T-cell (primary cell): Measurements from ENCODE around the gene GOLGA6A. TPM values are rescaled to one million over a fixed set of nuclear protein-coding genes. Genes with fewer than 3 reads are reported as not detected.
"Not testable (repeated sequence)": the region's sequence is repeated elsewhere in the genome, so short reads cannot be mapped to it uniquely, and the experiment has no call there.

Source experiments
- ATAC-seq, 4 experiments: fragments of 200-7000 bp in 3 of 4; fragments of 150-1000 bp in 1 of 4; cut with Tn5 transposase; replicated peaks in 1 of 4; 1 replicate in 3 of 4; 2 replicates in 1 of 4; pipeline ENCODE4 v1.10.0; 2021; ENCODE audit warnings: moderate library complexity in 3 of 4, mild to moderate bottlenecking in 2 of 4, moderate number of reproducible peaks in 1 of 4
- CTCF ChIA-PET, 2 donors: fragments of 300-600 bp; sonication (Branson Sonifier 250); formaldehyde crosslinking; loops; one replicate each; lab custom pipeline; 2022; ENCODE audit warnings: antibody characterized with exemption in 2 of 2; lab: Charles Lee
- POLR2A ChIA-PET, 2 donors: fragments of 300-600 bp; sonication (Branson Sonifier 250); formaldehyde crosslinking; loops; one replicate each; lab custom pipeline; 2022; ENCODE audit warnings: antibody characterized with exemption in 2 of 2; lab: Charles Lee
- DNase-seq, 35 experiments: peaks; one replicate each; pipeline versions ENCODE4 v3.0.0 to v3.0.0-alpha.2; 2013 to 2023
- H3K27ac ChIP-seq: one replicate; pipeline ENCODE4 v1.5.1; 2013; ENCODE audit warnings: low read length
- H3K27me3 ChIP-seq, 2 experiments: replicated peaks in 1 of 2; 1 replicate in 1 of 2; 2 replicates in 1 of 2; pipeline versions ENCODE4 v1.6.1 to v1.7.0; 2013; ENCODE audit warnings: low read length in 1 of 2, mixed read lengths in 1 of 2; ENCODE audit not compliant: control insufficient read depth in 2 of 2, insufficient read depth in 2 of 2; ENCODE audit errors: extremely low read depth in 1 of 2
- H3K36me3 ChIP-seq, 2 donors: 1 replicate in 1 of 2; 2 replicates in 1 of 2; pipeline versions ENCODE4 v1.6.1 to v1.7.0; 2013; ENCODE audit warnings: low read length in 1 of 2; ENCODE audit not compliant: control insufficient read depth in 2 of 2, insufficient read depth in 1 of 2; ENCODE audit errors: extremely low read depth in 1 of 2
- H3K4me1 ChIP-seq, 2 experiments: 1 replicate in 1 of 2; 2 replicates in 1 of 2; pipeline versions ENCODE4 v1.6.1 to v1.7.0; 2013; ENCODE audit warnings: low read length in 2 of 2, mixed read lengths in 1 of 2; ENCODE audit not compliant: insufficient read depth in 2 of 2, control insufficient read depth in 1 of 2; ENCODE audit errors: extremely low read depth in 1 of 2
- H3K4me3 ChIP-seq, 2 donors: 1 replicate in 1 of 2; 2 replicates in 1 of 2; pipeline versions ENCODE4 v1.5.1 to v1.7.0; 2013; ENCODE audit warnings: mild to moderate bottlenecking in 2 of 2, low read length in 1 of 2, moderate library complexity in 1 of 2; ENCODE audit not compliant: control insufficient read depth in 1 of 2; ENCODE audit errors: extremely low read depth in 1 of 2
- H3K9me3 ChIP-seq: 2 replicates; pipeline ENCODE4 v1.7.0; 2013
- H3K27ac Mint-ChIP-seq, 2 donors: one replicate each; pipeline ENCODE4 v1.8.0; 2020 to 2021; ENCODE audit warnings: mild to moderate bottlenecking in 2 of 2, mixed read lengths in 2 of 2
- H3K27me3 Mint-ChIP-seq, 2 donors: one replicate each; pipeline ENCODE4 v1.8.0; 2021 to 2022; ENCODE audit warnings: mixed read lengths in 2 of 2
- H3K36me3 Mint-ChIP-seq: one replicate; pipeline ENCODE4 v1.8.0; 2021; ENCODE audit warnings: mixed read lengths
- H3K4me1 Mint-ChIP-seq, 3 donors: one replicate each; pipeline ENCODE4 v1.8.0; 2020 to 2022; ENCODE audit warnings: mixed read lengths in 3 of 3, mild to moderate bottlenecking in 1 of 3
- H3K4me3 Mint-ChIP-seq, 3 donors: one replicate each; pipeline ENCODE4 v1.8.0; 2020 to 2022; ENCODE audit warnings: mild to moderate bottlenecking in 3 of 3, mixed read lengths in 3 of 3, moderate library complexity in 3 of 3
- H3K9me3 Mint-ChIP-seq, 3 donors: one replicate each; pipeline ENCODE4 v1.8.0; 2020 to 2022; ENCODE audit warnings: mixed read lengths in 3 of 3
- WGBS: methylation state at CpG from one replicate; pipeline ENCODE4 v1.1.5; 2013; ENCODE audit warnings: missing lambda C conversion rate; ENCODE audit not compliant: insufficient coverage; 5-methylcytosine and 5-hydroxymethylcytosine counted together
- total RNA-seq, 35 experiments: library from RNA in 6 of 35; stranded (reverse) in 6 of 35; fragments of 120-200 nt in 1 of 35; gene quantifications; one replicate each; pipeline versions ENCODE4 v1.2.1 to v1.2.4 and lab custom pipeline; 2013 to 2026

The GOLGA6A gene
- total RNA-seq, 5 donors from 2014 or later (not counting 1 experiment from before 2014, with no cell fraction given), result 0.13 to 0.50 (median 0.37) TPM; not detected in 2

- Mint-ChIP-seq H3K27ac (no peak overlapping the region), H3K27me3 (peaks cover 0 to 6% of the 10 kb centered on the region in 2 donors), H3K9me3 (no peaks in the 10 kb centered on the region), H3K36me3 (no peaks in the 10 kb centered on the region), H3K4me1 (no peaks in the 10 kb centered on the region), H3K4me3 (no peak overlapping the region)
- H3K4me1 ChIP-seq, result no peaks in the 10 kb centered on the region
- DNase-seq (no peak), ATAC-seq (no peak)
- H3K4me3 ChIP-seq, result no peak overlapping the region
- ChIA-PET CTCF (no interaction called here), POLR2A (no interaction called here)
- H3K27me3 ChIP-seq, result peaks cover 0 to 23% of the 10 kb centered on the region in 2 experiments
- no peaks in the 10 kb centered on the region for H3K9me3 ChIP-seq
- WGBS, result 93% methylated on average over 3 of the region's 7 CpGs
- no peaks in the 10 kb centered on the region for H3K36me3 ChIP-seq
- H3K27ac ChIP-seq, result no peak overlapping the region
Measured at GRCh38 chr15:74109713-74110112, 27.4 kb upstream of the GOLGA6A start.

DNA sequence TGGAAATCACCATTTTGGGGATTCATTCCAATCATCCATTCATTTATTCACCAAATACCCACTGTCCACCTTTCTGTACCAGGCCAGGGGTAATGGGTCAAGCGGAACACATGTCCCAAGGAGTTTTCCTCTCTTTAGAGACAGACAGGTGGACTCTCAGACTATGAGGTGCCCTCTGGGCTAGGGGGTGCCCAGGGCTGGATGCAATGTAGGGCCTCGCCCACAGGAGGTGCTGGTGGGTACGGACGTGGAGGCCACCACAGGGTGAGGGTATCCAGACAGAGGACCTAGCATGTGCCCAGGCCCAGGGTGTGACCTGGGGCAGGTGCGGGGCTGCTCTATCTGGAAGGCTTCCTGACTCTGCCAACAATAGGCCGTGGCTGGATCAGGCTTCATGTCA lies 26.3 kb upstream of the GOLGA6A start:
- H3K27me3 Mint-ChIP-seq, H3K27ac ChIP-seq, ATAC-seq, POLR2A ChIA-PET, H3K36me3 Mint-ChIP-seq, H3K27ac Mint-ChIP-seq, CTCF ChIA-PET, DNase-seq, H3K4me3 Mint-ChIP-seq, H3K4me1 ChIP-seq, H3K9me3 Mint-ChIP-seq, H3K4me1 Mint-ChIP-seq, H3K4me3 ChIP-seq, H3K9me3 ChIP-seq, H3K36me3 ChIP-seq: not testable (repeated sequence)
- peaks cover 0 to 21% of the 10 kb centered on the region in 2 experiments for H3K27me3 ChIP-seq
- no CpG with 5 or more reads among the region's 6 CpGs for WGBS

DNA sequence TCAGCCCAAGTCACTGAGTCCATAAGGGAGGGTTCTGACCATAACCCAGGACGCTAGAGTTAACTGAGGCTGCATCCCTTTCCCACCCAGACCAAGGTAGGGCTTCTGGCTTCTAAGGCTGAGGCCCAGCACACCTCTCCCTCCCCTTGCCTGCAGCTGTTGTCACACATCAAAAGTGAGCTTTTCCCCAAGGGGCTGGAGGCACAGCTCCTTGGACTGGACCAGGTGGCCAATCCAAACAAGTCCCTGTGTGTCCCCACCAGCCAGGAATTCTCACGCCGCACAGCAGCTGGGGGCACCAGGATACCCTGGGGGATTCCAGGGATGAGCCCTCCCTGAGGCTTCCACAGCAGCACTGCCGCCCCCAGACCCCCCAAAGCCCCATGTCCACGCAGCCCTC lies 25.8 kb upstream of the GOLGA6A start:
- 80% methylated on average over 5 of the region's 5 CpGs for WGBS
- Histone ChIP-seq H3K27ac (no peak overlapping the region), H3K4me1 (no peaks in the 10 kb centered on the region), H3K4me3 (no peak overlapping the region), H3K27me3 (peaks cover 0 to 21% of the 10 kb centered on the region in 2 experiments), H3K36me3 (no peaks in the 10 kb centered on the region), H3K9me3 (no peaks in the 10 kb centered on the region)
- ATAC-seq (no peak), DNase-seq (no peak)
- POLR2A ChIA-PET, result no interaction called here
- CTCF ChIA-PET, result no interaction called here
- no peak overlapping the region for H3K27ac Mint-ChIP-seq
- no peaks in the 10 kb centered on the region for H3K4me1 Mint-ChIP-seq
- H3K9me3 Mint-ChIP-seq, result no peaks in the 10 kb centered on the region
- no peaks in the 10 kb centered on the region for H3K36me3 Mint-ChIP-seq
- H3K4me3 Mint-ChIP-seq, result no peak overlapping the region
- peaks cover 0 to 3% of the 10 kb centered on the region in 2 donors for H3K27me3 Mint-ChIP-seq

GRCh38 chr15:74099963-74100733 lies 17.8 kb upstream of the GOLGA6A start:
- H3K36me3 Mint-ChIP-seq, CTCF ChIA-PET, H3K9me3 Mint-ChIP-seq, POLR2A ChIA-PET, H3K4me1 ChIP-seq, H3K27me3 Mint-ChIP-seq, H3K4me1 Mint-ChIP-seq, H3K27ac ChIP-seq, H3K27me3 ChIP-seq, H3K9me3 ChIP-seq, H3K36me3 ChIP-seq: not testable (repeated sequence)
- peak in 33 of 35 experiments; percentile 6 to 62 (median 35) for DNase-seq
- ATAC-seq, result peak; percentile 56 to 82 (median 74)
- peak overlapping the region; percentile 78 to 85 for H3K27ac Mint-ChIP-seq
- 1% methylated on average over 9 of the region's 45 CpGs for WGBS
- peak overlapping the region; percentile 80 to 86 (median 83) for H3K4me3 Mint-ChIP-seq
- peak overlapping the region; percentile 47 to 49 for H3K4me3 ChIP-seq

GRCh38 chr15:74096753-74097474 lies 14.6 kb upstream of the GOLGA6A start:
- H3K36me3 Mint-ChIP-seq, H3K27ac Mint-ChIP-seq, ATAC-seq, H3K9me3 ChIP-seq, H3K4me1 Mint-ChIP-seq, H3K4me3 Mint-ChIP-seq, H3K27me3 ChIP-seq, H3K4me1 ChIP-seq, CTCF ChIA-PET, H3K4me3 ChIP-seq, DNase-seq, H3K27me3 Mint-ChIP-seq, H3K36me3 ChIP-seq, H3K9me3 Mint-ChIP-seq, POLR2A ChIA-PET, H3K27ac ChIP-seq: not testable (repeated sequence)
- no CpG with 5 or more reads among the region's 27 CpGs for WGBS

- H3K36me3 Mint-ChIP-seq, H3K4me3 ChIP-seq, ATAC-seq, H3K27ac Mint-ChIP-seq, CTCF ChIA-PET, H3K4me1 Mint-ChIP-seq, DNase-seq, H3K36me3 ChIP-seq, H3K27ac ChIP-seq, H3K4me3 Mint-ChIP-seq, H3K4me1 ChIP-seq, H3K9me3 Mint-ChIP-seq, H3K9me3 ChIP-seq, H3K27me3 ChIP-seq, POLR2A ChIA-PET, H3K27me3 Mint-ChIP-seq: not testable (repeated sequence)
- WGBS, result no CpG with 5 or more reads among the region's 10 CpGs
Measured at GRCh38 chr15:74095610-74096009, 13.3 kb upstream of the GOLGA6A start.
